G401.6 (cell line): Measurements from ENCODE around the gene FILIP1L.

Experiments
- FAIRE-seq: peaks from 2 replicates; lab custom pipeline; 2012; peaks lifted over from hg19 to GRCh38; lab: Jason Lieb, UNC

Gene FILIP1L

GRCh38 chr3:100073714-100074307 is 40.5 kb downstream of the FILIP1L start:
- no peak for FAIRE-seq

GRCh38 chr3:100073049-100073713 is 41.1 kb downstream of the FILIP1L start:
- FAIRE-seq, result no peak

GRCh38 chr3:100072326-100073048 is 41.8 kb downstream of the FILIP1L start:
- no peak for FAIRE-seq

GRCh38 chr3:100069472-100069871 is 44.8 kb downstream of the FILIP1L start:
- no peak for FAIRE-seq

GRCh38 chr3:100068826-100069225 is 45.5 kb downstream of the FILIP1L start:
- FAIRE-seq, result no peak

GRCh38 chr3:100067589-100067988 is 46.7 kb downstream of the FILIP1L start:
- no peak for FAIRE-seq

- no peak for FAIRE-seq
Measured at GRCh38 chr3:100063929-100064461, 50.3 kb downstream of the FILIP1L start.

GRCh38 chr3:100062665-100063064 is 51.6 kb downstream of the FILIP1L start:
- FAIRE-seq, result no peak

- FAIRE-seq, result no peak
Measured at GRCh38 chr3:100060685-100061484, 53.4 kb downstream of the FILIP1L start.

- no peak for FAIRE-seq
Measured at GRCh38 chr3:100059472-100059871, 54.8 kb downstream of the FILIP1L start.

- no peak for FAIRE-seq
Measured at GRCh38 chr3:100057716-100058575, 56.4 kb downstream of the FILIP1L start.

- FAIRE-seq, result no peak
Measured at GRCh38 chr3:100053951-100054620, 60.2 kb downstream of the FILIP1L start.

GRCh38 chr3:100051513-100051912 is 62.8 kb downstream of the FILIP1L start:
- peak; percentile 96 for FAIRE-seq

GRCh38 chr3:100048248-100048647 is 66.1 kb downstream of the FILIP1L start:
- no peak for FAIRE-seq

- FAIRE-seq, result no peak
Measured at GRCh38 chr3:100047455-100048141, 66.7 kb downstream of the FILIP1L start.

GRCh38 chr3:100046986-100047385 is 67.3 kb downstream of the FILIP1L start:
- no peak for FAIRE-seq

- no peak for FAIRE-seq
Measured at GRCh38 chr3:100045696-100046095, 68.6 kb downstream of the FILIP1L start.

GRCh38 chr3:100044369-100044768 is 69.9 kb downstream of the FILIP1L start:
- FAIRE-seq, result no peak

GRCh38 chr3:100043271-100043670 is 71.0 kb downstream of the FILIP1L start:
- FAIRE-seq, result no peak
